Spleen (tissue), 7 donors: ENCODE measurements around the gene FAM9B.

Source experiments
- POLR2A ChIP-seq, 3 donors: fragments of 450-650 bp; IDR thresholded peaks; one replicate each; pipeline ENCODE4 v1.5.1; 2017; ENCODE audit warnings: antibody characterized with exemption in 3 of 3, mild to moderate bottlenecking in 1 of 3
- TF ChIP-seq, protein P1 (sequence below), 11 experiments: fragments of 200-600 bp in 7 of 11; fragments of 450-650 bp in 4 of 11; sonication (generic) in 4 of 11; IDR thresholded peaks in 8 of 11; conservative IDR thresholded peaks in 3 of 11; 1 replicate in 7 of 11; 2 replicates in 4 of 11; pipeline versions ENCODE4 v1.4.0 to v1.8.0; 2016 to 2021; ENCODE audit warnings: antibody characterized with exemption in 11 of 11, inconsistent platforms in 4 of 11, mild to moderate bottlenecking in 1 of 11
- donor health status: DM: no; HTN: no; CAD: no; lungs with moderate emphysema.
- donor health status: DM: no; HTN: no; CAD: no.
- donor health status: DM: no; HTN: no; CAD: no.

GRCh38 chrX:8981723-8982122, 52.2 kb downstream of the FAM9B start:
- TF ChIP-seq POLR2A (IDR thresholded peaks at IDR 0.05), result no peak
- TF ChIP-seq, protein P1, sequence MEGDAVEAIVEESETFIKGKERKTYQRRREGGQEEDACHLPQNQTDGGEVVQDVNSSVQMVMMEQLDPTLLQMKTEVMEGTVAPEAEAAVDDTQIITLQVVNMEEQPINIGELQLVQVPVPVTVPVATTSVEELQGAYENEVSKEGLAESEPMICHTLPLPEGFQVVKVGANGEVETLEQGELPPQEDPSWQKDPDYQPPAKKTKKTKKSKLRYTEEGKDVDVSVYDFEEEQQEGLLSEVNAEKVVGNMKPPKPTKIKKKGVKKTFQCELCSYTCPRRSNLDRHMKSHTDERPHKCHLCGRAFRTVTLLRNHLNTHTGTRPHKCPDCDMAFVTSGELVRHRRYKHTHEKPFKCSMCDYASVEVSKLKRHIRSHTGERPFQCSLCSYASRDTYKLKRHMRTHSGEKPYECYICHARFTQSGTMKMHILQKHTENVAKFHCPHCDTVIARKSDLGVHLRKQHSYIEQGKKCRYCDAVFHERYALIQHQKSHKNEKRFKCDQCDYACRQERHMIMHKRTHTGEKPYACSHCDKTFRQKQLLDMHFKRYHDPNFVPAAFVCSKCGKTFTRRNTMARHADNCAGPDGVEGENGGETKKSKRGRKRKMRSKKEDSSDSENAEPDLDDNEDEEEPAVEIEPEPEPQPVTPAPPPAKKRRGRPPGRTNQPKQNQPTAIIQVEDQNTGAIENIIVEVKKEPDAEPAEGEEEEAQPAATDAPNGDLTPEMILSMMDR (IDR thresholded peaks at IDR 0.05 in 8 of 11, conservative IDR thresholded peaks at IDR 0.05 in 3 of 11), result no peak
